Forelimb muscle (tissue), 1 donor: ENCODE results near the gene LRP2. TPM values are rescaled to one million over a fixed set of nuclear protein-coding genes. Genes with fewer than 3 reads are reported as not detected.

Experiments
- DNase-seq: peaks from one replicate; pipeline ENCODE4 v3.0.0-alpha.2; 2013; ENCODE audit warnings: low read depth
- polyA plus RNA-seq: library from polyadenylated mRNA; unstranded; fragments of 120-200 nt; gene quantifications from one replicate; pipeline ENCODE4 v1.2.1, GENCODE V29; 2013; ENCODE audit not compliant: insufficient read length

The LRP2 gene
- polyA plus RNA-seq, 1 donor: 0.01 TPM

DNA sequence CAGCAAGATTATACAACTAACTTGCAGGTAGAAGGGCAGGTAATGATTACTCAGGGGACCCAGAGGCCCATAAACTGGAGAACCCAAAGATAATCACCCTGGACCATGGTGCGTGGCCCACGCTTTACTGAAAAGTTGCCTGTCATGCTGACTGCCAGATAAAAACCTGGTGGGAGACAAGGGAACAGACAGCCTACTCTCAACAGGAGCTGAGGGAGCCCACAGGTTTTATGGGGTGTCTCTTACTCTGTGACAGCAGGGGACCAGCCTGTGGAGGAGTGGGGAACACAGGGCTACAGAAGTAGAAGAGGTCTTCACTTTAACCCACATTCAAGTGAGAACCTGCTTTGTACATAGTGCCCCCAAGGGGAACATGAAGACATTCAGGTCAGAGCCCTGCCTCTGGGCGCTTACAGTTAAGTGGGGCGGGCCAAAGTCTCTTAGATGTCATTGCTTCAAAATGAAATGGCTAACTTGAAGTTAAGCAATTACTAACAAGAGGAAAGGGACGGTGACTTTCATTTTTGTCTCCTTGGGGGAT, 232.6 kb downstream of the LRP2 start:
- no peak for DNase-seq

DNA sequence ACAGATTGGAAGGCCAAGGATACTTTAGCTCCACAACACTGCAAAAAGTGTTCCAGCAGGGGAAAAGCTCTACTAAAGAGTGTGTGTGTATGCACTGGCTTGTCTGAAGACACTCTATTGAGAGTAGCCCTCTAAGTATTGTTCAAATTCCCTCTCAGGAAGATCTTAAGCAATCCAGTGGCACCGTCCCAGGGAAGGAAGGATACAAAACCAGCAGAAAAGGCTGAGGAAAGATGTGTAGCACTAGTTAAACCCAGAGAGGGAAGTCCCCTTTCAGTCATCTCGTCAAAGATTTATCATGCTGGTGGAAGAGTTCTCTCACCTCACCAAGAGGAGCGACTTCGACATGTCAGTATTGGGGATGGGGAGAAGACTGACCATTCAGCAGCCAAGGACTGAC, 242.5 kb downstream of the LRP2 start:
- no peak for DNase-seq

DNA sequence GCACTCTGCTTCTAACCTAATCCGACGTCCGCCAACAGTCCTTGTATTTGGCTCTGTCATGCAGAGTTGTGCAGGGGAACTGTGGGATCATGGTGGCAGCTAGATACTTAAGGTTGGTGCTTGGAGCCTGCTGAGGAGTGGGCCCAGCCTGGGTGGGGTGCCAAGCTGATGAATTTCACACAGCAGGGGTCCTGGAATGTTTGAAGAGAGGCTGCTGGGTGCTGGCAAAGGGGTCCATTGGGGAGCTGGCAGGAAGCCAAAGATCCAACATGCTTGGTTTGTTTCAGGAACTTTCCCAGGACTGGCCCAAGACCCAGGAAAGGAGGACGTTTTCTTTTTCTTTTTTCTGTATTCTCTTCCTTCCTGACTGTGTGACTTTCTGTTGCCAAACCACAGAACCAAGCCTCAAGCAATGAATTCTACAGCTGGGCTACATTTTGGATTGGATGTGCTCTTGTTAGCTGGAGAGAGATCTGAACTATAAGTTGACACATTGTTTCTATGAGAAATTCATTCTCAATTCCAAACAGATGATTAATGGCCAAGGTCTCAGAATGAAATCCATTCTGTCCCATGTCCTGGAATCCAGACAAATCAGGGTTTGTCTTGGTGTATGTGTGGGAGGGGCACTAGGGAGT, 243.1 kb downstream of the LRP2 start:
- DNase-seq: no peak

DNA sequence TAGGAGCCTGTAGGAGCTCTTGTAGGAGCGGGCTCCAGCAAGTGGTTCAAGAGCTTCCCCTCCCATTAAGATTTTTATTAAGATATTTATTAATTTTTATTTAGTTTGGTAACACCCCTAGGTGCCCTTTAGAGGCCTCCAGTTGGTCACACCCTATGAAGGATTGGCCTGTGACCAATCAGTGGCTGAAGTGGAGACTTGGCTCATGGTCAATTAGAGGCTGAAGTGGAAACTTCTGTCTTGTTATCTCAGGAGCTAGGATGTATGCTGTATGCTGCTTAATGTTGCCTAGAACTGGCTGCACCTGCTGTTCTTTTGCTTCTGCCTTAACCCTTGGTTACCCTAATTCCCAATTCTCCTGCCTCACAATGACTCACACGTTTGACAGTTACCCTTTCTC, 244.3 kb downstream of the LRP2 start:
- DNase-seq: no peak

DNA sequence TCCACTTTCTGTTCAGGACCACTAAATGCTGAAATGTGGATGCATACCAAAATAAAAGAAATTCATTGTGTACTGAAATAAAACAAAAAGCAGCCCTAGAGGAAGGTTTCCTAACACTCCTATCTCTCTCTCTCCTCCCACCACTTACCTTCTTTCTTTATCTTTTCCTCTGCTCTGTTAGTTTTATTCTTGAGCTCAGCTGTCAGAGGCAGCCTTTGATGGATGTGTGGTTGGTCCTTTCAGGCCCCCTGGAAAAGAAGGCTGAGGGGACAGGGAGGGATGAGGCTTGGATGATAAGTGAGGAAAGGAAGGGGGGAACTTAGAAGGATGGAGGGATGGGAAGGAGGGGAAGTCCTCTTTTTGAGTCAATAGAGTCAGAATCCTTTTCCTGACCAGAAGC, 245.3 kb downstream of the LRP2 start:
- DNase-seq: no peak

DNA sequence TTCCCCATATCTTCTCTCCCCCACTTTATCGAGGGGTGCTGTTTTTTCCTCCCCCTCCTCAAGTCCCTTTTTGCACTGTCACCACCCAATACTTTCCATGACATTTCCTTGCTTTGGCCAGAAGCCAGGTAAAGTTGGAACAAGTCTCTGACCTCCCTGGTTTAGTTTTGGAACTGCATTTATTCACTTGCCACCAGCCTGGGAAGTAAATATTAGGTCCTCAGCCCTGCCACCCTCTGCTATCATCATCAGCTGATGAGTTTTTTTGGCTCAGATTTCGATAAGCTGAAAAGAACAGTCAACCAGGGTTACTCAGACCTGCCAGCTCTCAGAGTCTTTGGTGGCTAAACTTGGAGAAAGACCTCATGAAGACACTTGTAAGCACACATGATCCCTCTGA, 246.0 kb downstream of the LRP2 start:
- DNase-seq: no peak

DNA sequence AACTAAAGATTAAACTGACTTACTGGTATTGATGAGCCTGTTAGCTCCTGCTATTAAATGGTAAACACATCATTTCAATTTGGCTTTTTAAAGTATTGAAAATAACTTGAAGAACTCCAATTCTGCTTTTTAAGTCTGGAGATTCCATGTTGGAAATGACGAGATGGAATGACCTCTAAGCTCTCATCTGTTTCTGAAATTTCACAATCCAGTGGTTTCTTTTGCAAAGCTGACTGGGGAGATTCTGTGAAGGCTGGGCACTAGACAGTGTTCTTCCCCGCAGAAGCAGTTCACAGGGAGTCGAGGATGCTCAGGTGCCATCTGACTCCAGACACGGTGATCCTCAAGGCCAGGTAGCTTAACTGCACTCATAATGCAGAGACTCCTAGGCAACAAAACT, 248.3 kb downstream of the LRP2 start:
- DNase-seq: no peak

DNA sequence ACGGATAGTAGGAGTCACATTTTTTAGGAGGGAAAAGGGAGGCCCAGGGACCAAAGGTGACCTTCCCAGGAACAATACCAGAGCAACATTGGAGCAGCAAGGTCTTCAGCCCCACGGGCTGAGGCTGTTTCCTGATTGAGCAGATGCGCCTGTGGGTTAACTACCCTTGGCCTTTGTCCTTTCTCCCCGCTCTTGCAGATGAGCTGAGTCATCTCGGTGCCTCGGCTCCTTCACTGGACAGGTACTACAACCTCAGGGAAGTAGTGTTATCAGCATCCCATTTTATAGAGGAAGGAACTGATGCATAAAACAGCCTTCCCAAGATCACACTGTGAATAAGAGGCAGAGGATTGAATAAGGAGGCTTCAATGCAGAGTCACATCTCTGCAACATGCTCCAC, 249.5 kb downstream of the LRP2 start:
- DNase-seq: no peak

DNA sequence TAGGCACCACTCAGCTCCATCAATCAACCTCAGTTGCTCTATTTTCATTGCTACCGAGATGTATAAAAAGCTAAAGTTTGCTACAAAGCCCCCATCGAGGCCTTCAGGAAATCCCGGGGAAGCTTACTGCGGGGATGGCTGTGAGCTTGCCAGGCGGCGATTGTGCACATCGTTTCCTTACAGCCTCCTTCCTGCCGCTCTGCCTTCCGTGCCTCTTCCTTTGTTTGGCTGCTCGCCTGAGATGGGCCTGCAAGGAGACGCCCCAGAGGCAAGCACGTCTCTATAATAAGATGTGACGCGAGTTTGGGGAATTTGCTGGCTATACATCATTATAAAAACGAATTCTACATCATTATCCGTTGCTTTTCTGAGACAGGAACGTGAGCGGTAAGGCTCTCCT, 251.4 kb downstream of the LRP2 start:
- DNase-seq: no peak

DNA sequence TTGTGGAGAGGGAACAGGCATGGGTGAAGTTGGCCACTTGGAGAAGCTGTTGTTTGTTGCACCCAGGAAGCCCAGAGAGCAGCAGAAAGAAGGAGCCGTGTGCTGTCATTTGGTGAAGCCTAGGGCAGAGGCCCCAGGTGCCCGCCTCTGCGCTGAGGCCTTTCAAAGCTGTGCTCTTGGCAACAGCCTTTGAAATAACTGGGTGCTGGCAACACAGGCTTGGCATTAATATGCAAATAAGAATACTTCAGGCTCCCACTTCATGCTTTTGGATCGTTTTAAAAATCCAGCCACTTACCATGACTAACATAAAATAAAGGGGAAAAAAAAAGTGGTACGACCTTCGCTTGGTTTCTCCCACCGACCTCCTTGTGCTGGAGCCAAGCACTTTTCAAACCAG, 251.9 kb downstream of the LRP2 start:
- no peak for DNase-seq

DNA sequence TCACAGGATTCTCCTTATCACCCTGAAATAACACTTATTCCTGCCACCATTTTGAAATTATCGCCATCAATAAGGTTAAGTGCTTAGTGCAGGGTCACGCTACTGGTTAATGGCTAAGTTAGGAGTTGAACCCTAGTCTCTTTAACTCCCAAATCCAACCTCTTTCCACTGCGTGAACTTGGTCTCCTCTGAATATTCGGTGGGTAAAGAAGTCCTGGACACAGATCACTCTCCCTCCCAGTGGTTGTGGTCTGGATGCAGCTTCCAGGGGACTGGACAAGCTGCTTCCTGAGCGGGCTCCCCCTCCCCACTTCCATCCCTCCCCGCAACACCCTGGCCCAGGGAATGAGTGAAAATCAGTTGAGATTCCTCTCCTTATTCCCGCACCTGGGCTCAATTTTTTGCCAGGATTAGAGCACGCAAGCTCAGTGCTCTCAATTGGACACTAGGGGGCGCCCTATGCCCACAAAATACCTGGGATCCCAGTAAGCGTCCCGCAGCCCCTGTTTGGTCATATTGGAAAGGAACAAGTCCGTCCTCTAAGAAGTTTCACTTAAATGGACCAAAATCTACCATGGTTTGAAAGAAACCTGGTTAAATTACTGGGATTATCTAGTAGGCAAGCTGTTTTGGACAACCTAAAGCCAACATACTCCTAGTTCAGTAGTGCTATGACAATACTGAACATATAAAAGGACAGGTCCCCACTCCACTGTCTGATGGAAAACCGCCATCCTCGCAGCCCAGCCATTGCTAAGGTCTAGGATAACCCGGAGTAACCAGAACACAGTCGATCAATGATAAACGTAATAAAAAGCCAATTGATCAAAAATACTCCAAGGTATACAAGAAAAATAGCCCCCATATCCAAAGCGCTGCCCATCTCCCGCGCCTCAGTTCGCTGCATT, 252.6 kb downstream of the LRP2 start:
- DNase-seq: peak; percentile 31

DNA sequence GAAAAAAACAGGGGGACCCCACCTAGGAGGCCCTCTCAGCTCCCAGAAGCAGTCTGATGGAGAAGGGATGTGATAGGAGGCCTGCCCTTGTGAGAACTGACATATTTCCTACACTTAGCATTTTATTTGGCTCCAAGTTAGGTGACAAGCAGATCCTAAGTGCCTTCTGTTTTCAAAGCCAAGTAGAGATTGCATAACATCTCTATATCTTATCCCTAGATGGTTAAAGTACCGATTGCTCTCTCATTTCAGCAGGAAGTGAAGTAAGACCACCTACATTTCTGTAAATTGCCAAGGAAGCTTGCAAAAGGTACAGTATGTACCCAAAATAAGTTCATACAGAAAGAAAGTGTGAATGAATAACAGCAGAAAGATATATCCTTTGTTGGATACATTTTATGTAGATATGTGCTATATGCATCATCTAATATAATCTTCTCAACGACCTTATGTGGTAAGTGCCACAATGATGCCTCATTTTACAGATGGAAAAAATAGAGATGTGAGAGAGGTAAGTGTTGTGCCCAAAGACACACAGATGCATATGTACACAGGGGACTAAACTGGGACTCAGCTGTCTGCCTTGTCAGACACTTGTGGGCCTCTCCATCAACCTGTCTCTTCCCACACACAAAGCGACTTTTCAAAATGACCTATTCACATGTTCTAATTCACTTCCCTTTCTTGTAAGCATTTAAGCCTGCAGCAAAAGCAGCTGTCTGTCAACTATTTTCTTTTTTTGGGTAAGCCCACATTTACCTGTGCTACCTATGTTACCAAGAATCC, 254.0 kb downstream of the LRP2 start:
- no peak for DNase-seq

DNA sequence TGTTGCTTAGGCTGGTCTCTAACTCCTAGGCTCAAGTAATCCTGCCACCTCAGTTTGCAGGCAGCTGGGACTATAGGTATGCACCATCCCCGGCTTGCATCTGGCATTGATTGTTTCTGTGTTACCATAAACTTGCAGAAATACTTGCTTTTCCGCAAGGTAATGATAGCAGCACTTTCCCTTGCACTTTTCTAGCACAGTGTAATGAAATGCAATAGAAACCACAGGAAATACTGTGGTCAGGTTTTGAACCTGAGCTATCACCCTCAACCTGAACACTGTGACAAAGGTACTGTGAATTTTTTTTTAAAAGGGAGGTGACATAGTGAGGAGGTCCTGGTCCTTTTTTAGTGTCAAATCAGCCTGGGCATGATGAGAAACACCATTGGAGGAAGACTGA, 254.7 kb downstream of the LRP2 start:
- DNase-seq: no peak

DNA sequence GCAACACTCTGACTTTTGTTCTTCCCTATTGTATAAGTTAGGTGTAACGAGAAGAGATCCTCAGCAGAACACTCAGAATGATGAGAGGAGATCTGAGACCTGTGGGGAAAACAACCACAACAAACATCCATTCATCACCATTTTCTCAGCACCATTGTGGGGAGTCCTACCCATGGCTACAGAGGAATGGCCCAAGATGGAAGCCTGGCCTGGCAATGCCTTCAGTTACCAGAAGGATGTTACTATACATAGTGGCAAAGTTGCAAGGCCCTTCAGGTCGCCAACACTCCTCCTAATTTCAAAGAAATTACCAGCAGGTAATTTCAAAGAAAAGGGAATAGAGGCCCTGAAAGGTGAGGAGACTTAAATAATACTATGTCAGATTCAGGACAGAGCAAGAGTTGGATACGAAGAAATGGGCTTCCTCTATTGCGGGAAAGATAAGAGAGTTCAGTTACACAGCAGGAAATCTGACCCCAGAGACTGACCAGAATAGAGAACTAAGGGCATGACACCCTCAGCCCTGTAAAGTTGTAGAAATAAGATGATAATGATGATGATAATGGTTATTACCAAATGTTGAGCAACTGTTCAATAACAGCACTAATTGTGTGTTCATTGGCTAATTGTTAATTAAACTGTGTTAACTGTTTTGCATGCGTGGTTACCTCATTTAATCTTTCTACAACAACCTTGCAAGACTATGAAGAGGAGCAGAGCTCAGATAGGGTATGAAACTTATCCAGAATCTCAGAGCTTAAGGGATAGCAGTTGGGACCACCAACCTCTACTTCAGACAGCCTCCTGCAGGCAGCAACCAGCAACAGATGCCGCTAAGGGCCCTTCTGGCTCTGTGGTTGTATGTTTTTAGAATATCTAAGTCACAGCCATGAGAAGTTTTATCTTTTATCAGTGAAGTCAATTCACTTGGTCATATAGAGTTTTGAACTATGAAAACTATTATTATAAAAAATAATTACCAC, 255.5 kb downstream of the LRP2 start:
- DNase-seq: no peak

DNA sequence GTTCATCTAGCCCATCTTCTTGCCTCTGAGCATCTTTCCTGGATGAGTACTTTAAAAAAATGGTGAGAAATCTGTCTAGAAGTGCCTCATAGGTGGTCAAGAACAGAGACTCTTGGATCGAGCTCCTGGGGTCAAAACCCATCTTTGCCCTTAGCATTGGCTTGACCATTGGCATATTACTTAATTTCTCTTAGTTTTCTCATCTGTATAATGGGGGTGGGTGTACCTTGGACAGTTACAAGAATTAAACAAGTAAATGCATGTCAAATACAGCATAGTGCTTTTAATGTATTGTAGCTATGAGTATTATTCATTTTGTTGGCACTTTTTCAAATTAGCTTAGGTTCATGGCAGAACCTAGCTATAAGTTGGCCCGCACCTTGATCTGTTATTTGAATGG, 256.2 kb downstream of the LRP2 start:
- DNase-seq: no peak

DNA sequence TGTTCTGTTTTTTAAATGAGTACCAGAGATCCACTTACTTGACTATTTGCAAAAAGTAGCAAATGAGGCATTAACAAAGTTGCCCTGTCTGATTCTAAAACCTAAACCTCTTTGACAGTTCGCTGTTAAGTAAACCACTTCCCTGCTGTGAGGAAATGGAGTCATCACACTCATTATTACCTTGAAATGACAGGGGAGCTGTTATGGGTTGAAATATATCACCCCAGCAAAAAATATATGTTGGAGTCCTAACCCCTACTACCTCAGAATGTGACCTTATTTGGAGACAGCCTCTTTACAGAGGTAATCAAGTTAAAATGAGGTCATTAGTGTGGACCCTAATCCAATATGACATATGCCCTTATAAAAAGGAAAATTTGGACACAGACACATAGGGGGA, 256.9 kb downstream of the LRP2 start:
- no peak for DNase-seq

DNA sequence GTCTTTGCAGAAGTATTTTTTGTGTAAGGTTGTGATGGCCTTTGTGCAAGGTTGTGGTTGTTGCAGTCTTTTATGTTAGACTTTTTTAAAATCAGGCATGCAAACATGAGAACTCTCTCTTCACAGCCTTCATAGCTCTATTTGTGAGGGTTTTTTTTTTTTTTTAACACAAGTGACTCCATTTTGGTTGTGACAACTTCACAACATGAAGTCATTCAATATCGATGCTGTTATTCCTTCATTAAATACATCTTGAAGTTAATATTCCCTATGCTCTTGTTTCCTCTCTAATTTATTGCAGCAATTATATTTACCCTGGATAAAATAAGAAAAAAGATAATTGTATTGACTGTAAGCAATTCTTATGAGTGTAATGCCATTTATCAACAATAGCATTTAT, 257.5 kb downstream of the LRP2 start:
- no peak for DNase-seq

DNA sequence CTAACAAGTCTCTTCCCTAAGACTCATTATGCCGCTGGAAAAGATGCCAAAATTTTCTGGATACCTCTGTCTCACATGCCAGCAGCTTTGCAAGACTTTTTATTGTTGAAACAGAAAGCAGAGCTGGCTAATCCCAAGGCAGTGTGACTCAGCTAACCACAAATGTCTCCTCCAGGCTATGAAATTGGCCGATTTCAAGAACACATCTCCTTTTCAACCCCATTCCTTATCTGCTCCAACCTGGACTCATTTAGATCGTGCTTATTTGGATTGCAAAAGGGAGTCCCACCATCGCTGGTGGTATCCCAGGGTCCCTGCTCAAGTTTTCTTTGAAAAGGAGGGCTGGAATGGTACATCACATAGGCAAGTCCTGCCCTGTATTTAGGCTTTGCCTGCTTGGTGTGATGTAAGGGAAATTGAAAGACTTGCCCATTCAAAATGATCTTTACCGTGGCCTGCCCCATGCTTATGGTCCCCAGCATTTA, 266.7 kb downstream of the LRP2 start:
- no peak for DNase-seq

DNA sequence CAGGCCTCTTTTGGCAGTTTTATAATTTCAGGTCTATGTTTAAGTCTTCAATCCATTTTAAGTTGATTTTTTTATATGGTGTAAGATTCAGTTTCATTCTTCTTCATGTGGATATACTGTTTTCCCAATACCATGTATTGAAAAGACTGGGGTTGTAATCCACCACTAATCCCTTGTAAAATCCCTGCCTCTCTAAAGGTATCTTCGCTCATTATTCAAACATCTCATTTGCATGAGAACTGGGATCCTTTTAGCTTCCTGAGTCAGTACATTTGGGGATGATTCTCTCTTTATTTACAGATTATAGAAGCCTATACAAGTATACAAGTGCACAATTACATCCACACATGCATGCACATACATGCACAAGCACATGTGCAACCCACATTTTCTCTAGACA, 267.7 kb downstream of the LRP2 start:
- DNase-seq: no peak

DNA sequence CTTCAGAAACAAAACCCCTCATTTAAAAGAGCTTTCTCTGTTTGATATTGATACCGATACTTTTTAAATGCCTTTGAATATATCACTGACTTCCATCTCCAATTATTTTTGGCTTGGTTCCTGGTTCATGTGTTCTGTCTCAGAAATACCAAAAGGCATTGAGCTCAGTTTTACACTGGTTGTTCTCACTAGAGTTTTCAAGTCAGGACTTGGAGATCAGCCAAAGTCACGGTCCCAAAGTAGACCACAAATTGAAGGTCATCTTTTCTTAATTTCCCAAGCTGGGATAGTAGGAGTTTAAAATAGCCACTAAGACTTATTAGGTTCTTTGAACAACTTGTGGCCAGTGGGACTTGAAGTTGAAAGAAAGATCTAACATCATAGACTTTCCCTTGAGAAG, 268.8 kb downstream of the LRP2 start:
- no peak for DNase-seq
